HTR-8/SVneo (cell line): Measurements from ENCODE around the gene TAF1L.
"Not testable (repeated sequence)": the region's sequence is repeated elsewhere in the genome, so short reads cannot be mapped to it uniquely, and the experiment has no call there.

ENCODE experiments used
- DNase-seq: peaks from one replicate; pipeline ENCODE4 v3.0.0; 2011; ENCODE audit warnings: low spot score, mixed read lengths; ENCODE audit not compliant: insufficient read length
- FAIRE-seq: peaks from 2 replicates; lab custom pipeline; 2011; peaks lifted over from hg19 to GRCh38; lab: Jason Lieb, UNC

Gene TAF1L

GRCh38 chr9:32635362-32635761 is at the start of gene TAF1L:
Gene TAF1L (minus strand): TSS chr9:32635669. CDS start chr9:32635579, 90 bp downstream.
- FAIRE-seq (no peak), DNase-seq (no peak)

DNA sequence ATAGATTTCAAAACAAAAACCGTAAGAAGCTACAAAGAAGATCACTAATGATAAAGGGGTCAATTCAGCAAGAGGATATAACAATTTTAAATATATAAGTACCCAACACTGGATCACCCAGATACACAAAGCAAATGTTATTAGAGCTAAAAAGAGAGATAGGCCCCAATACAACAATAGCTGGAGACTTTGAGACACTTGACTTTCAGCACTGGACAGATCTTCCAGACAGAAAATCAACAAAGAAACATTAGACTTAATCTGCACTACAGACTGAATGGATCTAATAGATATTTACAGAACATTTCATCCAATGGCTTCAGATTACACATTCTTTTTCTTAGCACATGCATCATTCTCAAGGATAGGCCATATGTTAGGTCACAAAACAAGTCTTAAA is 46.3 kb upstream of the TAF1L start:
- DNase-seq (no peak), FAIRE-seq (no peak)

DNA sequence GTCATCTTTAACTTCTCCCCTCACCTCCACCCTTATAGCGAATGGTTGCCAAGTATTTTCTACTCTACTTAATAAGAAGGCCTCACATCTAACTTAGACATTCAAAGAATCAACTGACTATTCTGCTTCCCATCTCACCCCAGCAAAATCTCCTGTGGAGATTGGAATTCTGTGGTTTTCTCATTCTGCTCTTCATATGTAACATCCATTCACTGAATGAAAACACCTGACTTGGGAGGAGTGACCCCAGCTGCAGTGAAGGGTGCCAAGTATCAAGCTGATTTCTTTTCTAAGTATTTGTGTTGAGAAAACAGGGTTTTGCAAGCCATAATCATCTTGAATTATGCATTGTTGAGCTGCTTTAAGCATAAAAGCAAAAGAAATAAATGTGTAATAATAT is 42.5 kb upstream of the TAF1L start:
- DNase-seq (no peak), FAIRE-seq (no peak)

GRCh38 chr9:32672469-32672868 is 37.0 kb upstream of the TAF1L start:
- FAIRE-seq (no peak), DNase-seq (peak; percentile 49)

- DNase-seq (no peak), FAIRE-seq (no peak)
Observed at GRCh38 chr9:32671333-32671732, 35.9 kb upstream of the TAF1L start.

- DNase-seq (no peak), FAIRE-seq (no peak)
Observed at GRCh38 chr9:32665101-32665500, 29.6 kb upstream of the TAF1L start.

GRCh38 chr9:32663741-32664140 is 28.3 kb upstream of the TAF1L start:
- FAIRE-seq (no peak), DNase-seq (no peak)

- FAIRE-seq (no peak), DNase-seq (no peak)
Observed at GRCh38 chr9:32647671-32648070, 12.2 kb upstream of the TAF1L start.

GRCh38 chr9:32644698-32645097 is 9.2 kb upstream of the TAF1L start:
- peak; percentile 43 for DNase-seq

DNA sequence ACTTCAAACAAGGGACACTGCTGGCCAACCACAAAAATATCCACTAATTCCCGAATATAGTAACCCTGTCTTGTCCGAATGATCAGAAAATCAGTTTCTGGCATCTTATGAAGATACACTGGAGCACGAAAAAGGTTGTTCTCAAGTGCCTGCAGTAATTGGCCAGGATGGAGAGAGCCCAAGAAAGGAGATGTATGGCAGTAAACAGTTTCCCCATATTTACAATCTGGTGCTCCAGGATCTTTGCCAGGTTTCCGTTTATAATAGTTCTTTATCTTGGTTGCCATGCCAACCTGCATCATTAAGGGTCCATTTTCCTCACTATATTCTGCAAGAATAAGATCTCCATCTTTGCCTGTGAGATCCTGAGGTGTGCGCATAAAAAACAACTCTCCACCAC is 2.3 kb downstream of the TAF1L start:
- not testable (repeated sequence) for FAIRE-seq, DNase-seq

More at GRCh38 chr9:32644698-32645097, 9.2 kb upstream of the TAF1L start:
- FAIRE-seq, result no peak

DNA sequence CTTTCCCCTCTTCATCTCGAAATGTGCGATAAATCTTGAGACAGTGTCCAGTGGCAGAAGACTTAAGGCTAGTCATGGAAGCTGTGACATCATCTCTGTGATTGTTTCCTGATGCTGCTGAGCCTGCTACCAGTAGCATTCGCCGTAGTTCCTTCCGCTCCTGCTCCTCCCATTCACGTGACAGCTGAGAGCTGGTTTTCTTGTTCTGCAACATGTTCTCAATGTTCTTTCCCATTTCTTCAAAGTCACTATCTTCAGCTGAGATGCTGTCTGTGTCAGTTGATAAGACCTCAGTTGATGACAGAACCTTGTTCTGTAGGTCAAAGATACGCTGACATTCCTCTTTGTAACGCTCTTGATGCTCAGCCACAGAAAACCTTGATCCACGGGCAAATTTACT is 3.5 kb downstream of the TAF1L start:
- no peak for DNase-seq

GRCh38 chr9:32627394-32627954 is 8.0 kb downstream of the TAF1L start:
- FAIRE-seq (no peak), DNase-seq (no peak)

More for the DNA sequence above, 3.5 kb downstream of the TAF1L start:
- FAIRE-seq, result no peak

- no peak for FAIRE-seq
Observed at GRCh38 chr9:32625320-32625719, 10.1 kb downstream of the TAF1L start.

DNA sequence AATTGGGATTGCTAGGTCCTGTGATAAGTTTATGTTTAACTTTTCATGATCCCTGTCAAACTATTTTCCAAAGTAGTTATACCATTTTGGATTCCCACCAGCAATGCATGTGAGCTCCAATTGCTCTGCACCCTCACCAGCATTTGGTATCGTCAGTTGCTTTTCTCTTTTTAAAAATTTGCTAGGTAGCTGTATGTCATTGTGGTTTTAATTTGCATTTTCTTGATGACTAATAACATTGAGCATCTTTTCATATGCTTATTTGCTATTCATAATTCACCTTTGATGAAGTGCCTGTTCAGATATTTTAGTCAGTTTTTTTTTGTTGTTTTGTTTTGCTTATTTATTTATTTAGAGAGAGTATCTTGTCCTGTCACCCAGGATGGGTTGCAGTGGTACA is 12.5 kb downstream of the TAF1L start:
- DNase-seq (no peak), FAIRE-seq (no peak)

More at GRCh38 chr9:32625320-32625719, 10.1 kb downstream of the TAF1L start:
- DNase-seq, result no peak

DNA sequence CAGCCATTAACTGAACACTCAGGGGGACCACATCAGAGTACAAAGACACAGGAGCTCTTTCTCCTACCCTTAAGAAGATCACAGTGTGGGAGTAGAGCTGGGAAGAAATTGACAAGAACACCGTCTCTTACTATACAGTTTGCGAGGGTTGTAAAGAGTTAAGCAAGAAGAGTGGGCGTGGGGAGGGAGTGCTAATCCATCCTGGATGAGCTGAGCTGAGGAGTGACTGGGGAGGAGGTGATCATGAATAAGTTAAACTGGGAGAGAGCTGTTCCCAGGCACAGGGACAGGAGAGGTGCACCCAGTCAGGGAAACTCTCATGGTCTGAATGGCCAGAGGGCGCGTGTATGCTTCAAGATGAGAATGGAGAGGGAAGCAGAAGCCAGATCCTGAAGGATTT is 17.2 kb downstream of the TAF1L start:
- DNase-seq, result no peak
- no peak for FAIRE-seq

GRCh38 chr9:32606811-32607210 is 28.7 kb downstream of the TAF1L start:
- FAIRE-seq, result no peak
- DNase-seq, result no peak

DNA sequence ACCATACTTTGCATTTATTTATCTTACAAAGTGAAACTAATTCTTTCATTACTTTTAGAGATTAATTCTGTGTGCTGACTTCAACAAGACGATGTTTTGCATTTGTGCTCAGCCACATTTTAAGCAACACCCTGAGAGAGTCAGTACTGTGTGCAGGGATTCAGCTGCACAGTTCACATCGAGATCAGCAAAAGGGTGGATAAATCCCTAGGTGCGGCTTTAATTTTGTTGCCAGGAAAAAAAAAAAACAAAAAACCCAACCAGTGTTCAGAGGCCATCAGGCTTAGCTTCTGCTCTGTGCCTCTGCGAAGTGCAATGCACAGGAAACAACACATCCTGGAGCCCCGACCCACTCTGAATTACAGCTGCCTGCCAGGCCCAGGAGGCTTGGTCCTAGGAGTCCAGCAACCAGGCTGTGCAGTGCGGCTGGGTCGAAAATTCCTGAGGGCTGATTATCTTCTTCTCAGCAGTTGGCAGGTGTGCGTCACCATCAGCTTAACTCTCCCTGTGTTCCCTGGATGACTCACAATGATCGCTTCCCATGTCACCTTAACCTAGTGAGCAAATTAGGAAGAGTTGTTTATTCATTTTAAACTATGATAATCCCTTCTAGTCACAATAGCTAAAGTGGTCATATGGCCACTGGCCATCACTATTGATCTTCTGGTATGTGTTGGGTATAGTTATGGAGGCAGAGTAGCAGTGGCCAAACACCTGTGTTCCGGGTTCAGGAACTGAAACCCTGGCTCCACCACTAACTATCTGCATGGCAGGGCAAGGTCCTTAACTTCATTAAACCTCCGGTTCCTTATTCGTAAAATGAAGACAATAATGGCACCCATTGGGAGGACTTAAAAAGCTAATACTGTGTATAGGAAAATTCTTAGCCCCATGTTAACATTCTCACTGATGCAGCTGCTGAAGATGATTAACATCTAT is 31.3 kb downstream of the TAF1L start:
- no peak for DNase-seq
- FAIRE-seq, result no peak

DNA sequence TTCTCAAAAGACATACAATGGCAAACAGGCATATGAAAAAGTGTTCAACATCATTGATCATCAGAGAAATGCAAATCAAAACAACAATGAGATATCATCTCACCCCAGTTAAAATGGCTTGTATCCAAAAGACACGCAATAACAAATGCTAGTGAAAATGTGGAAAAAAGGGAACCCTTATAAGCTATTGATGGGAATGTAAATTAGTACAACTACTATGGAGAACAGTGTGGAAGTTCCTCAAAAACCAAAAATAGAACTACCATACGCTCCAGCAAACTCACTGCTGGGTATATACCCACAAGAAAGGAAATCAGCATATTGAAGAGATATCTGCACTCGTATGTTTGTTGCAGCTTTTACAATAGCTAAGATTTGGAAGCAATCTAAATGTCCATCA is 36.4 kb downstream of the TAF1L start:
- not testable (repeated sequence) for FAIRE-seq, DNase-seq

DNA sequence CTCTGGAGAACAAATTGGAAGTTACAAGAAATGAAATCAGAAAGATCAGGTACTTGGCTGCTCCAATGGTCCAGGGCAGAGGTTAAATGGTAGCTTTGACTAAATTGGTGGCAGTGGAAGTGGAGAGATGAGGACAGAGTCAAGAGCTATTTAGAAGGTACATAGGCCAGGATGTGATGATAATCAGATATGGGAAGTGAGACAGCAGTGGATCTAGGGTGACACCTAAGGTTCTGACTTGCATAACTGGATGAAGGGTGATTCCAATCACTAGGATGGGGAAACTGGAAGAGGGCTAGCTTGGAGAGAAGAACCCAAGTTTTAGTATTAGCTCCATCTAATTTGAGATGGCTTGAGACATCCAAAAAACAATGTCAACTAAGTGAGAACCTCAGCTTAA is 38.5 kb downstream of the TAF1L start:
- FAIRE-seq (no peak), DNase-seq (no peak)

DNA sequence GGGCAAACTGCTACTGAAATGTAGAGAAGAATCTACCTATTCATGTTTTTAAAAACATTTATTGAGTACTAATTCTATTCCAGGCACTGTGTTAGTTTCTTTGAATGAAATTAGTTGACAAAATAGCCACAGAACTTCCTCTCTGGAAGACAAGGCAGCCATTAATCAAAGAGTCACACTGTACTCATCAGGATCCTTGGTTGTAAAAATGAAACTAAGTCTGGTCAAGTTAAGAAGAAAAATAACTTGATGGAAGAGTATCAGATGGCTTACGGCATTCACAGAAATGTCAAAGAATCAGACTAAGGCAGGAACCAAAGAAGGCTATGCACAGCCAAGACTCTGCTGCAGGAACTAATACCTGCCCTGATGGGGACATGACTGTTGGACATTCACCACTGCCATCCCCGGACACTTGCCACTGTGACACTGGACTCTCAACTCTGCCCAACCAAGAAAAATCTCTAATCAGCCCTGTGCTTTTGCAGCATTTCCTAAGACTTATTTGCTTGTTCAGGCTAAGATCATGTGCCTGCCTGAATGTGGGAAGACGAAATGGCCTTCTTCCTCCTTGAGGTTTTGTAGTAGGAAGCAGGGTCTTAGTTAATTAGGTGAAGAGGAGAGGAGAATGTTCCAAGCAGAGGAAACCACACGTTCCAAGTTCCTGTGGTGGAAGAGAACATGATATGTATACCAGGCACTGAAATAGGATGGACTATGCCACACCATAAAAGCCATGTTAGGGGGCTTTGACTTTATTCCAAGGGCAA is 39.2 kb downstream of the TAF1L start:
- no peak for DNase-seq
- no peak for FAIRE-seq

DNA sequence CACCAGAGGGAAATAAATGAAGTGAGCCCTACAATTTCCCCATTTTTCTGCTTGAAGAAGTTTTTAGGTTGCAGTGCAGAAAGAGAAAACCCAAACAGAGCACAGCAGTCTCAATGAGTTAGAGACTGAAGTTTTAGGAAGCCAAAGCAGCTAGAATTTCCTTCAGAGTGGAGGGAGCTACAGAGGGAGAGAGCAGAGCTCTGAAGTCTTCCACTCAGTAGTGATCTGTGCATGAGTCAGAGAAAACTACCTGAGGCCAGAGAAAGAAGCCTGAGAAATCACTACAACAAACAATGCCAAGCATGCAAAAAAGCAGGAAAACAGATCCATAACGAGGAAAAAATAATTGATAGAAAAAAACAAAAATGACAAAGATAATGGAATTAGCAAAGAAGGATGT is 44.6 kb downstream of the TAF1L start:
- FAIRE-seq (no peak), DNase-seq (no peak)
